ENCODE measurements around the gene HLA-DOA. TPM values are rescaled to one million over a fixed set of nuclear protein-coding genes. Genes with fewer than 3 reads are reported as not detected.

Gene HLA-DOA
- total RNA-seq, 1 donor from 2014 or later = 1.4 TPM

GRCh38 chr6:32962213-32962826 lies 47.1 kb downstream of the HLA-DOA start:
- no peak for ATAC-seq

- ATAC-seq = no peak
Observed at GRCh38 chr6:32960563-32960962, 48.8 kb downstream of the HLA-DOA start.

GRCh38 chr6:32956176-32956575 lies 53.2 kb downstream of the HLA-DOA start:
- no peak for ATAC-seq

GRCh38 chr6:32954986-32955802 lies 54.2 kb downstream of the HLA-DOA start:
- ATAC-seq = no peak

- no peak for ATAC-seq
Observed at GRCh38 chr6:32954267-32954666, 55.1 kb downstream of the HLA-DOA start.

Other genes starting within 250 kb of the HLA-DOA start
- 0.64 TPM for gene HLA-DQB2, start 246.1 kb downstream of the HLA-DOA start, total RNA-seq
- gene HLA-DOB, start 192.6 kb downstream of the HLA-DOA start, total RNA-seq = 0.52 TPM
- gene TAP2, start 170.9 kb downstream of the HLA-DOA start, total RNA-seq = 23.1 TPM
- 33.0 TPM for gene PSMB8, start 165.5 kb downstream of the HLA-DOA start, total RNA-seq
- gene TAP1, start 155.9 kb downstream of the HLA-DOA start, total RNA-seq = 26.0 TPM
- gene PSMB9, start 155.4 kb downstream of the HLA-DOA start, total RNA-seq = 11.7 TPM
- 5.5 TPM for gene HLA-DMB, start 68.6 kb downstream of the HLA-DOA start, total RNA-seq
- gene HLA-DMA, start 56.5 kb downstream of the HLA-DOA start, total RNA-seq = 16.2 TPM
- gene BRD2, start 41.0 kb downstream of the HLA-DOA start, total RNA-seq = 99.3 TPM
- gene HLA-DPA1, start 64.1 kb upstream of the HLA-DOA start, total RNA-seq = 12.7 TPM
- gene HLA-DPB1, start 66.4 kb upstream of the HLA-DOA start, total RNA-seq = 10.5 TPM
- gene COL11A2, start 182.9 kb upstream of the HLA-DOA start, total RNA-seq = 0.32 TPM
- 19.6 TPM for gene RXRB, start 191.1 kb upstream of the HLA-DOA start, total RNA-seq
- 31.1 TPM for gene SLC39A7, start 191.3 kb upstream of the HLA-DOA start, total RNA-seq
- gene HSD17B8, start 195.1 kb upstream of the HLA-DOA start, total RNA-seq = 27.3 TPM
- 27.0 TPM for gene RING1, start 198.9 kb upstream of the HLA-DOA start, total RNA-seq

All from esophagus mucosa (tissue), 1 donor.